CD14-positive monocyte (primary cell): Measurements from ENCODE around the gene NADK2. TPM values are rescaled to one million over a fixed set of nuclear protein-coding genes. Genes with fewer than 3 reads are reported as not detected.

ENCODE experiments used
- DNase-seq, 3 donors: peaks; one replicate each; pipeline ENCODE4 v3.0.0-alpha.2; 2011 to 2022
- H2AFZ ChIP-seq: 2 replicates; pipeline ENCODE4 v1.6.0; 2012; ENCODE audit warnings: mild to moderate bottlenecking, low read depth, low read length, inconsistent platforms; ENCODE audit not compliant: insufficient read depth, poor library complexity, severe bottlenecking
- H3K27ac ChIP-seq, 2 donors: 1 replicate in 1 of 2; 2 replicates in 1 of 2; pipeline ENCODE4 v1.5.1; 2012 to 2013; ENCODE audit warnings: low read length in 2 of 2, control low read depth in 1 of 2, inconsistent platforms in 1 of 2, low read depth in 1 of 2, mild to moderate bottlenecking in 1 of 2
- H3K27me3 ChIP-seq, 2 donors: one replicate each; pipeline versions ENCODE4 v1.6.0 to v1.6.1; 2011 to 2013; ENCODE audit warnings: low read length in 2 of 2; ENCODE audit not compliant: control insufficient read depth in 2 of 2, insufficient read depth in 2 of 2
- H3K36me3 ChIP-seq, 2 donors: replicated peaks in 1 of 2; 1 replicate in 1 of 2; 2 replicates in 1 of 2; pipeline versions ENCODE4 v1.5.1 to v1.6.1; 2012 to 2013; ENCODE audit warnings: low read length in 2 of 2, control low read depth in 1 of 2, inconsistent platforms in 1 of 2, mild to moderate bottlenecking in 1 of 2; ENCODE audit not compliant: insufficient read depth in 2 of 2, control insufficient read depth in 1 of 2
- H3K4me1 ChIP-seq, 2 donors: 1 replicate in 1 of 2; 2 replicates in 1 of 2; pipeline versions ENCODE4 v1.5.1 to v1.6.1; 2012 to 2013; ENCODE audit warnings: low read length in 2 of 2, control low read depth in 1 of 2, inconsistent platforms in 1 of 2, mild to moderate bottlenecking in 1 of 2, moderate library complexity in 1 of 2; ENCODE audit not compliant: insufficient read depth in 2 of 2, control insufficient read depth in 1 of 2
- H3K4me2 ChIP-seq: replicated peaks from 2 replicates; pipeline ENCODE3; 2012; ENCODE audit warnings: low read length, moderate library complexity, mild to moderate bottlenecking; ENCODE audit not compliant: poor library complexity, severe bottlenecking; ENCODE audit errors: extremely low read depth
- H3K4me3 ChIP-seq, 3 experiments: fragments of 200-600 bp in 1 of 3; sonication (generic) in 1 of 3; replicated peaks in 1 of 3; 1 replicate in 2 of 3; 2 replicates in 1 of 3; pipeline ENCODE4 v1.5.1; 2011 to 2013; ENCODE audit warnings: low read length in 3 of 3, mild to moderate bottlenecking in 3 of 3, control low read depth in 2 of 3, low read depth in 2 of 3, inconsistent platforms in 1 of 3, moderate library complexity in 1 of 3
- H3K79me2 ChIP-seq: 2 replicates; pipeline ENCODE4 v1.6.0; 2012; ENCODE audit warnings: mild to moderate bottlenecking, control low read depth, inconsistent platforms, low read length, moderate library complexity; ENCODE audit not compliant: insufficient read depth
- H3K9ac ChIP-seq: 2 replicates; pipeline ENCODE4 v1.6.0; 2017; ENCODE audit warnings: low read length, mild to moderate bottlenecking; ENCODE audit not compliant: insufficient read depth, poor library complexity, severe bottlenecking
- H3K9me3 ChIP-seq, 2 donors: replicated peaks in 1 of 2; 1 replicate in 1 of 2; 2 replicates in 1 of 2; pipeline versions ENCODE4 v1.5.1 to v1.6.1; 2012 to 2013; ENCODE audit warnings: low read length in 2 of 2, control low read depth in 1 of 2; ENCODE audit not compliant: control insufficient read depth in 1 of 2, insufficient read depth in 1 of 2
- H4K20me1 ChIP-seq: 2 replicates; pipeline ENCODE4 v1.6.0; 2012; ENCODE audit warnings: mild to moderate bottlenecking, low read length, control low read depth, moderate library complexity; ENCODE audit not compliant: insufficient read depth
- H3K27ac Mint-ChIP-seq, 7 donors: one replicate each; pipeline ENCODE4 v1.8.0; 2020; ENCODE audit warnings: mild to moderate bottlenecking in 7 of 7, mixed read lengths in 7 of 7, moderate library complexity in 6 of 7, inconsistent platforms in 2 of 7
- H3K27me3 Mint-ChIP-seq, 3 donors: one replicate each; pipeline ENCODE4 v1.8.0; 2021 to 2022; ENCODE audit warnings: low read depth in 3 of 3, mild to moderate bottlenecking in 3 of 3, mixed read lengths in 3 of 3, moderate library complexity in 3 of 3, inconsistent platforms in 1 of 3
- H3K36me3 Mint-ChIP-seq, 2 donors: one replicate each; pipeline ENCODE4 v1.8.0; 2020; ENCODE audit warnings: mixed read lengths in 2 of 2, inconsistent platforms in 1 of 2, mild to moderate bottlenecking in 1 of 2
- H3K4me1 Mint-ChIP-seq: one replicate; pipeline ENCODE4 v1.8.0; 2020; ENCODE audit warnings: mild to moderate bottlenecking, mixed read lengths
- H3K4me3 Mint-ChIP-seq, 2 donors: one replicate each; pipeline ENCODE4 v1.8.0; 2020; ENCODE audit warnings: mild to moderate bottlenecking in 2 of 2, mixed read lengths in 2 of 2, moderate library complexity in 1 of 2
- H3K9me3 Mint-ChIP-seq, 7 donors: one replicate each; pipeline ENCODE4 v1.8.0; 2020 to 2022; ENCODE audit warnings: mixed read lengths in 7 of 7, mild to moderate bottlenecking in 6 of 7, moderate library complexity in 6 of 7, inconsistent platforms in 2 of 7
- WGBS: methylation state at CpG from one replicate; pipeline ENCODE4 v1.1.5; 2013; ENCODE audit warnings: missing lambda C conversion rate; ENCODE audit not compliant: insufficient coverage; 5-methylcytosine and 5-hydroxymethylcytosine counted together
- intact Hi-C, 2 donors: fragments of 100-400 bp; cut with micrococcal nuclease; formaldehyde crosslinking; loops; one replicate each; pipeline versions ENCODE4 v1.15.0 to v1.15.1; 2023
- polyA plus RNA-seq, 3 donors: library from polyadenylated mRNA; depleted of rRNA in 1 of 3; unstranded in 2 of 3; stranded (reverse) in 1 of 3; fragments of 300-500 nt in 2 of 3; fragments of >200 nt in 1 of 3; fragmentation: Illumina TruSeq in 2 of 3; gene quantifications; 1 replicate in 2 of 3; 2 replicates in 1 of 3; pipeline ENCODE4 v1.2.3, GENCODE V29; 2012 to 2021
- TF ChIP-seq, protein P1 (sequence below): fragments of 200-600 bp; IDR thresholded peaks from one replicate; pipeline ENCODE4 v1.8.0; 2022; ENCODE audit warnings: antibody characterized with exemption, mild to moderate bottlenecking

The NADK2 gene
- polyA plus RNA-seq, 3 donors = 2.6 to 5.9 (median 3.3) TPM

DNA sequence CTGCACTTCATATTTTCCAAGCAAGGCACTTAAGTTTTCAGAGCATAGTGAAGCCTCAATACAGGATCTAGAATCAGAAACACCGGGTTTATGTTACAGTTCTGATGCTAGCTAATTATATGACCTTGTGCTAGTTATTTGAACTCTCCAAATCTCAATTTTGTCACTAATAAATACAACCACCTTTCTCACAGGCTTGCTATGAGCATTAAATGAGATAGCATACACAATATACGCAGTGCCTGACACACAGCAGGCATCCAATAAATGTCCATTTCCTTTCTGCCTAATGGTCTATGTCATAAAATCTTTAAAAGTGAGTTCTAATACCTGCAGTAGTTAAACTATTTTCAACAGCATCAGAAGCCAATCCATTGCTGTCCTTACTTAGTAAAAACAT lies 32.9 kb downstream of the NADK2 start:
- Mint-ChIP-seq H3K4me3 (no peak overlapping the region), H3K9me3 (peaks cover 0 to 2% (median 0%) of the 10 kb centered on the region in 7 donors), H3K36me3 (peaks cover 32 to 36% of the 10 kb centered on the region in 2 donors), H3K27me3 (peaks cover 0 to 3% (median 1%) of the 10 kb centered on the region in 3 donors), H3K27ac (no peak overlapping the region), H3K4me1 (no peaks in the 10 kb centered on the region)
- Histone ChIP-seq H3K27me3 (no peaks in the 10 kb centered on the region), H3K4me2 (no peak overlapping the region), H3K4me3 (no peak overlapping the region), H3K4me1 (no peaks in the 10 kb centered on the region), H3K9ac (no peak overlapping the region), H3K79me2 (no peaks in the 10 kb centered on the region), H3K9me3 (no peaks in the 10 kb centered on the region), H4K20me1 (no peaks in the 10 kb centered on the region), H3K36me3 (peaks cover 17 to 55% of the 10 kb centered on the region in 2 donors), H3K27ac (no peak overlapping the region), H2AFZ (no peak overlapping the region)
- intact Hi-C loops = no loop called here
- DNase-seq = no peak
- TF ChIP-seq, protein P1, sequence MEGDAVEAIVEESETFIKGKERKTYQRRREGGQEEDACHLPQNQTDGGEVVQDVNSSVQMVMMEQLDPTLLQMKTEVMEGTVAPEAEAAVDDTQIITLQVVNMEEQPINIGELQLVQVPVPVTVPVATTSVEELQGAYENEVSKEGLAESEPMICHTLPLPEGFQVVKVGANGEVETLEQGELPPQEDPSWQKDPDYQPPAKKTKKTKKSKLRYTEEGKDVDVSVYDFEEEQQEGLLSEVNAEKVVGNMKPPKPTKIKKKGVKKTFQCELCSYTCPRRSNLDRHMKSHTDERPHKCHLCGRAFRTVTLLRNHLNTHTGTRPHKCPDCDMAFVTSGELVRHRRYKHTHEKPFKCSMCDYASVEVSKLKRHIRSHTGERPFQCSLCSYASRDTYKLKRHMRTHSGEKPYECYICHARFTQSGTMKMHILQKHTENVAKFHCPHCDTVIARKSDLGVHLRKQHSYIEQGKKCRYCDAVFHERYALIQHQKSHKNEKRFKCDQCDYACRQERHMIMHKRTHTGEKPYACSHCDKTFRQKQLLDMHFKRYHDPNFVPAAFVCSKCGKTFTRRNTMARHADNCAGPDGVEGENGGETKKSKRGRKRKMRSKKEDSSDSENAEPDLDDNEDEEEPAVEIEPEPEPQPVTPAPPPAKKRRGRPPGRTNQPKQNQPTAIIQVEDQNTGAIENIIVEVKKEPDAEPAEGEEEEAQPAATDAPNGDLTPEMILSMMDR = no peak
- WGBS = no CpG with 5 or more reads among the region's 2 CpGs

DNA sequence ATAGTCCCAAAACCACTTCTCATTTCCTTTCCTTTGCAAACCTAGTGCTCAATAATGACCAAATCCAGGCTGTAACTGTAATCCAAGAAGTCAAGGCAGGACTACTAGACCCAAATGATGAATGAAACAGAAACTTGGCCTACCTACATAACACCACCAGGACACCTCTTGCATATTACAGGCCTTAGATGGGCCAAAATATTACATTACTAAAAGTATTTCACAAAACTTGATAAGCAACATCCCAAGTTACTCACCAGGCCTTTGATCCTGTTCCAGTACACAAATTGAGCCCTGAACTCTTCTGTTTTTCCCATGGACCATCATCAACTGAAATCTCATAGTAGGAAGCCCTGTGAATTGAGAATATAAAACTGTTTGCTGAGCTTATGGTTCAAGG lies 34.8 kb downstream of the NADK2 start:
- no peaks in the 10 kb centered on the region for H3K79me2 ChIP-seq
- intact Hi-C loops = no loop called here
- peaks cover 12 to 58% of the 10 kb centered on the region in 2 donors for H3K36me3 ChIP-seq

More for the DNA sequence above, 34.8 kb downstream of the NADK2 start:
- Histone ChIP-seq H3K27ac (no peak overlapping the region), H3K4me2 (no peak overlapping the region), H3K9me3 (no peaks in the 10 kb centered on the region), H3K27me3 (no peaks in the 10 kb centered on the region), H4K20me1 (no peaks in the 10 kb centered on the region), H3K4me3 (no peak overlapping the region), H3K4me1 (no peaks in the 10 kb centered on the region), H2AFZ (no peak overlapping the region), H3K9ac (no peak overlapping the region)
- DNase-seq = no peak
- no peaks in the 10 kb centered on the region for H3K4me1 Mint-ChIP-seq
- TF ChIP-seq, protein P1 = no peak
- peaks cover 0 to 2% (median 0%) of the 10 kb centered on the region in 7 donors for H3K9me3 Mint-ChIP-seq
- peaks cover 0 to 3% (median 1%) of the 10 kb centered on the region in 3 donors for H3K27me3 Mint-ChIP-seq
- no peak overlapping the region for H3K27ac Mint-ChIP-seq
- H3K4me3 Mint-ChIP-seq = no peak overlapping the region
- H3K36me3 Mint-ChIP-seq = peaks cover 29 to 35% of the 10 kb centered on the region in 2 donors
